ENCODE measurements around the gene P2RY12.

DNA sequence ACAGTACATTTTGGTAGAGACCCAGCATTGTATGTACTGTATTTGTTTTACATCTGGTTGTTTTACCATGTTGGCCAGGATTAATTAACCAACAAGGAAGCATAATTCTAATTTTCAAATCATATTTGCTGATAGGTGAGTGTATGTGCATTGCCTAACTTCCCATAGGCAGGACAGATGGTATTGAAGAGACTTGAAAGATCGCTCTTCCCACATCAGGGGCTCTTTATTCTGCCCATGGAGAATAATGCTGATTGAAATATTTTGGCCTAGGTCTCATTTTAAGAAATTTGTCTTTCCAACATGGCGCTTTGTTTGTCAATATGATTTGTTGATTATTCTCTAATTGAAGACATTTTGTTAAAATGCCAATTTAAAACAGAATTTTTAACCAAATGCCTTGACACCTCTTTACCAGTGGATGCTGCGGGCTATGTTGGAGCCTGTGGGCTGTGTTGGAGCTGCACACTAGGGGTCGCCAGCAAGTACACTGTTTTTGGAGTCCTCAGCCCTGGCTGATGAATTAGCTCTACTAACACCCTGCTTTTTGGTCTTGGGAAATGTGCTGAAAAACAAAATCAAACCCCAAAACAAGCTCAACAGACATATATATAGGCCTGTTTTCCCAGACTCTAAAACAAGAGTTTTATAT, 5.3 kb downstream of the P2RY12 start:
- TF ChIP-seq ZNF3 (CRISPR knock-in tag; IDR thresholded peaks at IDR 0.05): no peak
- no peak for TF ChIP-seq ZNF57 (CRISPR knock-in tag; IDR thresholded peaks at IDR 0.05)

Measured in K562 (cell line).